Loucy (cell line): ENCODE data around the gene EIF3A.

Experiments
- CTCF ChIP-seq: fragments of 200-600 bp; sonication (generic); conservative IDR thresholded peaks from 2 replicates; pipeline ENCODE4 v1.5.1; 2014; ENCODE audit warnings: mild to moderate bottlenecking, antibody characterized with exemption, low read length
- EZH2phosphoT487 ChIP-seq: fragments of 200-600 bp; IDR thresholded peaks from 2 replicates; pipeline ENCODE4 v1.6.1; 2018; ENCODE audit warnings: antibody characterized with exemption, mild to moderate bottlenecking, moderate library complexity, borderline replicate concordance

- TF ChIP-seq CTCF (no peak), EZH2phosphoT487 (no peak)
Measured at GRCh38 chr10:119061926-119062325, 18.7 kb downstream of the EIF3A start.
